OCI-LY7 (cell line): ENCODE results near the gene HEMGN.

Experiments used
- CTCF ChIP-seq: fragments of 200-600 bp; sonication (generic); conservative IDR thresholded peaks from 2 replicates; pipeline ENCODE4 v1.5.1; 2014; ENCODE audit warnings: mild to moderate bottlenecking, antibody characterized with exemption, low read length, moderate library complexity, mixed read lengths
- EZH2phosphoT487 ChIP-seq: fragments of 200-600 bp; sonication (generic); IDR thresholded peaks from 2 replicates; pipeline ENCODE4 v1.6.1; 2018; ENCODE audit warnings: low read depth, borderline replicate concordance, mild to moderate bottlenecking, mixed run types, antibody characterized with exemption, low read length, moderate library complexity, mixed read lengths

GRCh38 chr9:97969014-97969413 is 31.0 kb upstream of the HEMGN start:
- TF ChIP-seq CTCF (no peak), EZH2phosphoT487 (no peak)
